Measurements from ENCODE around the gene NAA80. TPM values are rescaled to one million over a fixed set of nuclear protein-coding genes. Genes with fewer than 3 reads are reported as not detected.

The NAA80 gene
- total and polyA plus RNA-seq, 2 of the 13 experiments (the other 11 are each of a cell fraction or from before 2014, with no cell fraction given) = 3.4 to 8.7 TPM

DNA sequence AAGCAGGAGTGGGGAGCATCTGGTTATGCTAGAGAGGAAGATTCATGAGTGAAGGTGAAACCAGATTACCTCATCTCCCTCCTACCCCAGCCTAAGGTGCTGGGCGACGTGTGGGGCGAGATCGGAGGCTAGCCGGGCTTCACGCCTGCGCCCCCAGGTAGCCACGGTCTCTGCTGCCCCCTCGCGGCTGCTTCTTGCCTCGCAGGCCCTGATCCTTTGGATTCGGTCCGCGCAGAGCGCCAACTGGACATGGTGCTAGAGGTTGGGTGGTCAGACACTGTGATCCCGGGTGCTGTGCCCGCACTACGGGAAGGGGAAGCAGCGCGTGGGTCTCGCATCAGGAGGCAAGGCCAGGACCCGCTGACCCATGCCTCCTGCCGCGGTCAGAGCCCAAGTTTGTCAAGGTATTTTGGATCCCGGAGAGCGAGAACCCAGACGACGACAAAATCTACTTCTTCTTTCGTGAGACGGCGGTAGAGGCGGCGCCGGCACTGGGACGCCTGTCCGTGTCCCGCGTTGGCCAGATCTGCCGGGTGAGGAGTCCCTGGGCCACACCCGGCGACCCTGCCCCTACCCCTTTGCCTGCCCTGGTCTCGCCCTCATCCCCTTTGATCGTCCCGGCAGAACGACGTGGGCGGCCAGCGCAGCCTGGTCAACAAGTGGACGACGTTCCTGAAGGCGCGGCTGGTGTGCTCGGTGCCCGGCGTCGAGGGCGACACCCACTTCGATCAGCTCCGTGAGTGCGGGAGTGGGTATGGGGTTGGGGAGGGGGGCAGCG, 26.1 kb downstream of the NAA80 start (continued):
- TF ChIP-seq DNMT3B (CRISPR knock-in tag; conservative IDR thresholded peaks at IDR 0.05) = no peak
- peak; percentile 26; the same call in 1 of the 2 replicates for TF ChIP-seq KDM5B (CRISPR knock-in tag; IDR thresholded peaks at IDR 0.05; ENCODE audit: borderline replicate concordance)
- TF ChIP-seq PLRG1 (conservative IDR thresholded peaks at IDR 0.05) = no peak
- TF ChIP-seq ZNF841 (CRISPR knock-in tag; IDR thresholded peaks at IDR 0.05; ENCODE audit: borderline replicate concordance) = no peak
- TF ChIP-seq, protein P1, sequence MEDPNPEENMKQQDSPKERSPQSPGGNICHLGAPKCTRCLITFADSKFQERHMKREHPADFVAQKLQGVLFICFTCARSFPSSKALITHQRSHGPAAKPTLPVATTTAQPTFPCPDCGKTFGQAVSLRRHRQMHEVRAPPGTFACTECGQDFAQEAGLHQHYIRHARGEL (CRISPR knock-in tag; IDR thresholded peaks at IDR 0.05) = no peak
- 0 out of 2 replicates have a peak, but pooled peaks have one; percentile 66 for TF ChIP-seq ZNF350 (CRISPR knock-in tag; IDR thresholded peaks at IDR 0.05; ENCODE audit: borderline replicate concordance, low read depth)
- TF ChIP-seq ZNF530 (CRISPR knock-in tag; IDR thresholded peaks at IDR 0.05; ENCODE audit: low read depth) = no peak
- no peak for TF ChIP-seq ZNF343 (CRISPR knock-in tag; IDR thresholded peaks at IDR 0.05)
- TF ChIP-seq ZFX (CRISPR knock-in tag; IDR thresholded peaks at IDR 0.05; ENCODE audit: low read depth) = peak; percentile 46; the same call in 1 of the 2 replicates
- no peak for TF ChIP-seq ATAD3A (CRISPR knock-in tag; IDR thresholded peaks at IDR 0.05)
- 0 out of 2 replicates have a peak, but pooled peaks have one; percentile 68 for TF ChIP-seq KLF6 (CRISPR knock-in tag; IDR thresholded peaks at IDR 0.05)
- TF ChIP-seq, protein P2, sequence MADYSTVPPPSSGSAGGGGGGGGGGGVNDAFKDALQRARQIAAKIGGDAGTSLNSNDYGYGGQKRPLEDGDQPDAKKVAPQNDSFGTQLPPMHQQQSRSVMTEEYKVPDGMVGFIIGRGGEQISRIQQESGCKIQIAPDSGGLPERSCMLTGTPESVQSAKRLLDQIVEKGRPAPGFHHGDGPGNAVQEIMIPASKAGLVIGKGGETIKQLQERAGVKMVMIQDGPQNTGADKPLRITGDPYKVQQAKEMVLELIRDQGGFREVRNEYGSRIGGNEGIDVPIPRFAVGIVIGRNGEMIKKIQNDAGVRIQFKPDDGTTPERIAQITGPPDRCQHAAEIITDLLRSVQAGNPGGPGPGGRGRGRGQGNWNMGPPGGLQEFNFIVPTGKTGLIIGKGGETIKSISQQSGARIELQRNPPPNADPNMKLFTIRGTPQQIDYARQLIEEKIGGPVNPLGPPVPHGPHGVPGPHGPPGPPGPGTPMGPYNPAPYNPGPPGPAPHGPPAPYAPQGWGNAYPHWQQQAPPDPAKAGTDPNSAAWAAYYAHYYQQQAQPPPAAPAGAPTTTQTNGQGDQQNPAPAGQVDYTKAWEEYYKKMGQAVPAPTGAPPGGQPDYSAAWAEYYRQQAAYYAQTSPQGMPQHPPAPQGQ (CRISPR knock-in tag; IDR thresholded peaks at IDR 0.05; ENCODE audit: borderline replicate concordance) = no peak
- no peak for TF ChIP-seq MAFF (IDR thresholded peaks at IDR 0.05; ENCODE audit: low read depth, low read length)
- no peak for TF ChIP-seq ZNF720 (CRISPR knock-in tag; IDR thresholded peaks at IDR 0.05)
- no peak for TF ChIP-seq ZNF614 (CRISPR knock-in tag; IDR thresholded peaks at IDR 0.05; ENCODE audit: borderline replicate concordance)
- TF ChIP-seq PRPF4 (IDR thresholded peaks at IDR 0.05; ENCODE audit: low read depth, low read length, poor library complexity, severe bottlenecking) = no peak
- peak; percentile 80 for TF ChIP-seq RBM22 (optimal IDR thresholded peaks at IDR 0.05; ENCODE audit: low read length)
- TF ChIP-seq, protein P3, sequence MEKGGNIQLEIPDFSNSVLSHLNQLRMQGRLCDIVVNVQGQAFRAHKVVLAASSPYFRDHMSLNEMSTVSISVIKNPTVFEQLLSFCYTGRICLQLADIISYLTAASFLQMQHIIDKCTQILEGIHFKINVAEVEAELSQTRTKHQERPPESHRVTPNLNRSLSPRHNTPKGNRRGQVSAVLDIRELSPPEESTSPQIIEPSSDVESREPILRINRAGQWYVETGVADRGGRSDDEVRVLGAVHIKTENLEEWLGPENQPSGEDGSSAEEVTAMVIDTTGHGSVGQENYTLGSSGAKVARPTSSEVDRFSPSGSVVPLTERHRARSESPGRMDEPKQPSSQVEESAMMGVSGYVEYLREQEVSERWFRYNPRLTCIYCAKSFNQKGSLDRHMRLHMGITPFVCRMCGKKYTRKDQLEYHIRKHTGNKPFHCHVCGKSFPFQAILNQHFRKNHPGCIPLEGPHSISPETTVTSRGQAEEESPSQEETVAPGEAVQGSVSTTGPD (CRISPR knock-in tag; IDR thresholded peaks at IDR 0.05) = no peak
- TF ChIP-seq ZNF264 (CRISPR knock-in tag; IDR thresholded peaks at IDR 0.05) = no peak
- peak; percentile 56; the same call in 1 of the 2 replicates for TF ChIP-seq ZSCAN9 (CRISPR knock-in tag; IDR thresholded peaks at IDR 0.05; ENCODE audit: borderline replicate concordance)
- no peak for TF ChIP-seq ZNF383 (CRISPR knock-in tag; IDR thresholded peaks at IDR 0.05; ENCODE audit: borderline replicate concordance)
- TF ChIP-seq GPN1 (CRISPR knock-in tag; IDR thresholded peaks at IDR 0.05; ENCODE audit: borderline replicate concordance) = no peak; the same call in 1 of the 2 replicates
- TF ChIP-seq, protein P4, sequence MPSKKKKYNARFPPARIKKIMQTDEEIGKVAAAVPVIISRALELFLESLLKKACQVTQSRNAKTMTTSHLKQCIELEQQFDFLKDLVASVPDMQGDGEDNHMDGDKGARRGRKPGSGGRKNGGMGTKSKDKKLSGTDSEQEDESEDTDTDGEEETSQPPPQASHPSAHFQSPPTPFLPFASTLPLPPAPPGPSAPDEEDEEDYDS (CRISPR knock-in tag; IDR thresholded peaks at IDR 0.05) = 0 out of 2 replicates have a peak, but pooled peaks have one; percentile 27
- TF ChIP-seq, protein P5, sequence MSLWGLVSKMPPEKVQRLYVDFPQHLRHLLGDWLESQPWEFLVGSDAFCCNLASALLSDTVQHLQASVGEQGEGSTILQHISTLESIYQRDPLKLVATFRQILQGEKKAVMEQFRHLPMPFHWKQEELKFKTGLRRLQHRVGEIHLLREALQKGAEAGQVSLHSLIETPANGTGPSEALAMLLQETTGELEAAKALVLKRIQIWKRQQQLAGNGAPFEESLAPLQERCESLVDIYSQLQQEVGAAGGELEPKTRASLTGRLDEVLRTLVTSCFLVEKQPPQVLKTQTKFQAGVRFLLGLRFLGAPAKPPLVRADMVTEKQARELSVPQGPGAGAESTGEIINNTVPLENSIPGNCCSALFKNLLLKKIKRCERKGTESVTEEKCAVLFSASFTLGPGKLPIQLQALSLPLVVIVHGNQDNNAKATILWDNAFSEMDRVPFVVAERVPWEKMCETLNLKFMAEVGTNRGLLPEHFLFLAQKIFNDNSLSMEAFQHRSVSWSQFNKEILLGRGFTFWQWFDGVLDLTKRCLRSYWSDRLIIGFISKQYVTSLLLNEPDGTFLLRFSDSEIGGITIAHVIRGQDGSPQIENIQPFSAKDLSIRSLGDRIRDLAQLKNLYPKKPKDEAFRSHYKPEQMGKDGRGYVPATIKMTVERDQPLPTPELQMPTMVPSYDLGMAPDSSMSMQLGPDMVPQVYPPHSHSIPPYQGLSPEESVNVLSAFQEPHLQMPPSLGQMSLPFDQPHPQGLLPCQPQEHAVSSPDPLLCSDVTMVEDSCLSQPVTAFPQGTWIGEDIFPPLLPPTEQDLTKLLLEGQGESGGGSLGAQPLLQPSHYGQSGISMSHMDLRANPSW (CRISPR knock-in tag; IDR thresholded peaks at IDR 0.05; ENCODE audit: borderline replicate concordance) = no peak
